SIG-M5 treated with dmso at 0.1 percent for 504 hours (cell line): Measurements from ENCODE around the gene MYO5A.
"Not testable (repeated sequence)": the region's sequence is repeated elsewhere in the genome, so short reads cannot be mapped to it uniquely, and the experiment has no call there.

ENCODE experiments used
- DNase-seq: peaks from one replicate; lab custom pipeline; 2025; ENCODE audit not compliant: unreplicated experiment; lab: John Stamatoyannopoulos, UW

MYO5A gene

DNA sequence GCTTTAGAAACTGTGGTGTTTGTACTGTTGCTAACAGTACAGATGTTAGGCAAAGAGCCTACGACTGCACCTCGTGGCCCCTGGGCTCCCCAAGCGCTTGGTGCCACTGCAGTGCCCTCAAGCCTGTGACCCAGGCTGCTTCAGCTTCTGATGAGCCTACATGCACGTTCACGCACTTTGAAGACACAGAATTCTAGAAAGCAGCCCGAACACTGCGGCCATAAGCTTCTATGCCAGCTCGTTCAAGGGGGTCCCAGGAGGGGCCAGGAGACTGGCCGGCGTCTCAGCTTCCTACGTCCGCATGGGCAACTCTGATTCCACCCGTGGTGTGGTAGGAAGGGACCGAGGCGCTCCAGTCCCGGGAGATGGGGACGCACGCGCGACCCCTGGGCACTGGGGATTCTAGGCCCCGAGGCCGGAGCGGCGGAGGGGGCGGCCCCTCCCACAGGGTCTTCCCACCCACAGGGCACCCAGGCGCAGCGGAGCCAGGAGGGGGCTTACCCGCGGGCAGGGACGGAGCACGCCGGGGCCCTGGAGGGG, 233.7 kb downstream of the MYO5A start:
- no peak for DNase-seq

DNA sequence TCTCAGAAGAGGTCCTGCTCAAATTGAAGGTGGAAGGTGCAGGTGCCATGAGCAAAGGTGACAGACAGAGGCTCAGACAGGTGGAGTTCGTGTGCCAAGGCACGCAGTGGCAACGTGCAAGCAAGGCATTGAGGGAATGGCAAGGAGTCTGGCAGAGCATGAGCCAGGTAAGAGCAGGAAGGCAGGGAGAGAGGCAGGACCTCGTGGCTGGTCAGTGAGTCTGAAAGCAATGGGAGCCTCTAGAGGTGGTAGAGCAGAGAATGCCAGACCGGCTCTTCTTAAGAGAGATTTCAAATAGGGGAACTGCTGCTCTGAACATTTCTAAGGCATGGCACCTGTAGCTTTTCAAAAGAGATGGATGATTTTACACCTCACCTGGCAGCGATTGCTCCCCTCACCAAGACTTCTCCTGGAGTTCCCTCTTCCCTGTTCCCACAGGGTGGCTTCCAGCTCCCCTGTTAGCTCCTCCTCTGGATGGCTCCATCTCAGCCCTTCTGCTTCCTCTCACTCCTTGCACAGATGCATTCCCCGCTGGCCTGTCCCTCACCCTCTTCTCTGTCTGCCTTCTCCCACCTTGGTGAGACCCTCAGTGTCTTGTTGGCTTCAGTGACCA, 235.8 kb downstream of the MYO5A start:
- DNase-seq, result peak; percentile 17

DNA sequence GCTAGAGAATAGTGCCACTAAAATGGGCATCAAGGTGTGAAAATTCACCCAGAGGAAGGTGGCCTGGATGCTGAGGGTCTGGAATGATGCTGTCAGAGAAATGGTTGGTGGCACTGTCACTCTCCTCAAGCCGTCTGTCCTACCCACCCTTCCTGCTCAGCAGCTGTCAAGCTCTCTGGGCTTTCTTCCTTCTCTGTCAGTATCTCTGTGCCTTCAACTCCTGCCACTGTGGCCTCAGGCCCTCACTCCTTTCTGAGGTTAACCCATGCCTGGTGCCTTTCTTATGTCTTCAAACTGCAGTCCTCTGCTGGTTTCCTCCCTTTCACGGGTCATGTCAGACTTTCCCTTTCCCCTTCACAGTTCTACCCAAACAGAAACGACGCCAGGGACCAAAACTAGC, 237.5 kb downstream of the MYO5A start:
- no peak for DNase-seq

DNA sequence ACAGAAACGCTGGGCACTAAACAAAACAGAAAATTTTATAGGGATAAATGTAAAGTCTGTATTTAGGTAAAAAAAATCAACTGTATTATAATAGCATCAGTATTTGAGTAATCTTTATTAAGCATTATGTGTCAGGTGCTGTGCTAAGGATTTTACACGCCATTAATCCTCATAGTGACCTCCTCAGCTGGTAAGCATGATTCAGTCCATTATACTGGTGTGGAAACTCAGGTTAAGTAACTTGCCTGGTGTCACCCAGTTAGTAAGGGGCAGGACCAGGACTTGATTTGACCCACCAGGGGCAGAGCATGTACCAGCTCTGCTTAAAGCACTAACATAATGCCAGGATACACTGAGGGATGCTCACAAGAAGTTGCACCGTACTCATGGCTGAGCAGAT, 237.9 kb downstream of the MYO5A start:
- DNase-seq, result no peak

DNA sequence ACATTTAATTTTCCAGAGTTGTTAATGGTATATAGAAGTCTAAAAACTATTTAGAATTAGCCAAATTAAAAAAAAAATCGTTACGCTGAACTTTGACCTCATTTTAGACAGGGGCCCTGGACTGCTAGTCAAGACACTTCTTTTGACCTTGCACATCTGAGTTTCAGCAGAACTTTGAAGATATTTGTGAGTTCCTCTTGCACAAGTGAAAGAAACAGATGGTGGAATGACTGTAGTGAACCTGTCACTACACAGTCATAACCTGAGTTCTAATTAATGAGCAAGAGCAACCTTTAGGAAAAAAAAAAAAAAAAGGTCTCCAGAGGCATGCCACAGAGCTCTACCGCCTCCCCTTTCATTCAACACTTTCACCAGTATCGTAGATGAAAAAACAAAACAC, 238.4 kb downstream of the MYO5A start:
- no peak for DNase-seq

DNA sequence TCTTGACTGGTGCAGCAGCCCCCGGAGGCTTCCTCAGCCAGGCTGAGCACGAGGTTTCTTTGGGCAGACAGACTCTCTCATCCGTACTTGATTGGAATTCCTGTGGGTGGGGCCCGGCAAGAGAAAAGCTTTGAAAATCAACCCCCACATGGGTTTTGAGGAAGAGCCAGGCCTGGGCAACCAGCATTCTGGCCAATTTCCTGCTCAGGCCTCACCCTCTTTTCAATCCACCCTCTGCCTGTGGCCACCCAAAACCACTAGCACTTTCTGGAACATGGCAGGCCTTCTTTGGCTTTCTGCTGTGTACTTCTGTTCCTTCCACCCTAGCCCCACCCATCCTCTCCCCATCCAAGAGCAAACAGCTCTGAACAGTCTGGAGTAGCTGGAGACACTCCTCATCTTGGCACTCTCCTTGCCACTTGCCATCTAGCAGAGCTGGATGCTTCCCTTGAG, 239.0 kb downstream of the MYO5A start:
- DNase-seq, result no peak

DNA sequence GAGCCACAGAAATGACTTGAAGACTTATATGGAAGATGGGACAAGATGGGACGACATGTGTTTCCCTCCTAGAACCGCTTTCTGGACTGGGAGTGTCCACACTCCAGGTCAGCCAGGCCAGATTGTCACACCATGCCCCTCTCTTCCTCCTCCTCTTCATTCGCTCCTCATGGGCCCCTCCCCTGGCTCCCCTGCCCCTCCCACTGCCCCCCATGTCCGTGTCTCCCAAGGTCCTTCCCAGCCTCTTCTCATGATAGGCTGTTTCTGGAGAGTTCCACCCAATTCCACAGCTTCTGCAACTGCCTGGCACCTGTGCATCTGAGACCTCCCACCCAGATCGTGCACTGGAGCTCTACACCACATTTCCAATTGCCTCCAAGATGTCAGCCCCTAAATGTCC, 239.7 kb downstream of the MYO5A start:
- DNase-seq, result no peak

DNA sequence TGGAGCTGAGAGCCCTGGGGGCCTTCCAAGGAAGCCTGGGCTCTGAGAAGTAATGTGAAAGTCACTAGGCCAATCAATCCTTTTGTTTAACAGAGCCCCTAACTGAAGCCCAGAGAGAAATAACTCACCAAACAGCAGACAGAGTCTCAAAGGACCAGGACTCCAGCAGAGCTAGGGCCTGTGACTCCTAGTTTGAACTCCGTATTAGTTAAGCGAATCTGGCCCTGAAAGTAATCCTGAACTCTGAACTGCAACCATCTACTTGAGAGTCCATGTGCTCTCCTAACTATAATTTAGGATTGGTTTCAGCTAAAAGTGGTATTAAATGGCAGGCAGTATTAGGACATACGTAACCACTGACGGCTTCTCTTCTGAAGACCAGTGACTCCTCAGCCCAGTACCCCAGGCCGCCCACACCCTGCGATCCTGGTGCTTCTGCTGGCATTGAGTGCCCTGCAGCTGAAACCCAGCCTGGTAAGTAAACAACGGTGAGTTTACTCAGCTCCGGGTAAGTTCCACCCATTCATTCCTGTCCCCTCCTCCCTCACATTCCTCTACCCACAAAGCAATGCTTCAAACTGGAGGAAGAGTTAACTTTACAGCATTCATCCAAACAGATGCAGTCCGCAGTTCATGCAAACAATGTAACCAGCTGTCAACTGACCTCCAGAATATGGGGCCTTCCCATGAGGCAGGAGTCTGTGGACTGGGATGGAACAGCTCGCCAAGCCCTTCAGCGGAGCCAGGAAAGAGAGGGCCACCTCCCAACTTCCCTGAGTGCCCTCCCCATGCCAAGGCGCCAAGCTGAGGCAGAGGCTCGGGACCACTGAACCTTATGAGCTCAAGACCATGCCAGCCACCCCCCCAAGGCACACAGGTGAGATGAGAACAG, 240.4 kb downstream of the MYO5A start:
- DNase-seq, result peak; percentile 75

DNA sequence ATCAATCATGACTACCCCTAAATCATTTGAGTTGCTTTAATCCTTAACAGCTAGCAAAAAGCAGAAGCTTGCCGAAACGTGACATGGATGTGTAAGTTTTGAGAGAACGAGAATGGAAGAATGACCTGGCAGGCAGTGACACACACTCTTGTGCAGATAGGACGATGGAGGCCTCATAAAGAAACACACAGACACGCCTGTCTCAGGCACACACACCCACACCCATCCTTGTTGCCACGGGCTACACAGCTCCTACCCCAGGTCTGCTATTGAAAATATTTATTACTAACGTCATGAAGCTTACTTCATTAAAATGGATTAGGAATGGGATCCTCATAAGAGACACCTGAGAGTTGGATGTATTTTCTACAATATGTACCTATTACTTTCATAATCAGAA, 241.6 kb downstream of the MYO5A start:
- no peak for DNase-seq

DNA sequence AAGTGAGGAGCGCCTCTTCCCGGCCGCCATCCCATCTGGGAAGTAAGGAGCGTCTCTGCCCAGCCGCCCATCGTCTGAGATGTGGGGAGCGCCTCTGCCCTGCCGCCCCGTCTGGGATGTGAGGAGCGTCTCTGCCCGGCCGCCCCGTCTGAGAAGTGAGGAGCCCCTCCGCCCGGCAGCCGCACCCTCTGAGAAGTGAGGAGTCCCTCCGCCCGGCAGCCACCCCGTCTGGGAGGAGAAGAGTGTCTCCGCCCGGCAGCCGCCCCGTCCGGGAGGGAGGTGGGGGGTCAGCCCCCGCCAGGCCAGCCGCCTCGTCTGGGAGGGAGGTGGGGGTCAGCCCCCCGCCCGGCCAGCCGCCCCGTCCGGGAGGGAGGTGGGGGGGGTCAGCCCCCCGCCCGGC, 242.7 kb downstream of the MYO5A start:
- not testable (repeated sequence) for DNase-seq

DNA sequence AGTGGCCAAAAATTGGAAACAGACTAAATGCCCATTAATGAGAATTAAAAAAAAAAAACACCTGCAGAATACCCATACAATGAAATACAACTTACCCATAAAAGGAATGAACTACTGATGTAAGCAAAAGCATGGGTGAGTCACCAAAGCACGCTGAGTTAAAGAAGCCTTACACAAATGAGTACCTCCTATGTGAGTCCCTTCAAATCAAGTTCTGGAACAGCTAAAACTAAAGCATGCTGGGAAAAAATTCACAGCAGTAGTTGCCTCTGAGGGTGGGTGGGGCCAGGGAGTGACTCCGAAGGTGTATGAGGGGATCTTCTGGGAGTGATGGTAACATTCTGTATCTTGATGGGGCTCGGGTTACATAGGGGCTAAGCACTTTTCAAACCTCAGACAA, 244.5 kb downstream of the MYO5A start:
- DNase-seq, result no peak

DNA sequence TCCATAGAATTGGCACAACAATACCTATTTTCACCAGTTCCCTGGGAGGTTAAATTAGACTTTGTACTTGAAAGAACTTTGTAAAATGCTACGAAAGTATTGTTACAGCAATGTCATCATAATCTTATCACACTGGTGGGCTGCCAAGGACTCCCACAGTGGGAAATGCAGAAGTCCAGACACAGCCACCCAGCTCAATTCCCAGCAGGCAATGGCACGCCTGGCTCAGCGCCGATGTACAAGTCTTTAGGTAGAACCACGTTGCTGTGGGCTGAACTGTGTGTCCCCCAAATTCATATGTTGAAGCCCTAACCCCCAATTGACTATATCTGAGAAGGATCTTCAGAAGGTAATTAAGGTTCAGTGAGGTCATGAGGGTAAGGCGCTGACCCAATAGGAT, 245.4 kb downstream of the MYO5A start:
- no peak for DNase-seq

DNA sequence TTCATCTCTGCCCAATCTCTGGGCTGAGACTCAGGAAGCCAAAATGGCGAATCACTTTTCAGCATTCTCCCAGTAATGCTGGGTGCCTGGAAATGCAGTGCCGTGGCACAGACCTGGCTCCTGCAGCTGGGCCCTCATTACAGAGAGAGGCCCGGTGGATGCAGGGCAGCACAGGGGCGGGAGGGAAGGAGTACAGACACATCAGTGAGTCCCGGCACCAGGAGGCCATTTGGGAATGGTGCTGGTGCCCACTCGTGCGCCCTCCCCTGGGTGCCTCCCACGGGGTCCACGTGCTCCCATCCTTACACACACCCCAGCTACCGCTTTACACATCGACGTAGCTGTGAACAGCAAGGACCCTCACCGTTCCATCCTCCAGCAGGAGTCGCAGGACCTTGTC, 246.3 kb downstream of the MYO5A start:
- no peak for DNase-seq

DNA sequence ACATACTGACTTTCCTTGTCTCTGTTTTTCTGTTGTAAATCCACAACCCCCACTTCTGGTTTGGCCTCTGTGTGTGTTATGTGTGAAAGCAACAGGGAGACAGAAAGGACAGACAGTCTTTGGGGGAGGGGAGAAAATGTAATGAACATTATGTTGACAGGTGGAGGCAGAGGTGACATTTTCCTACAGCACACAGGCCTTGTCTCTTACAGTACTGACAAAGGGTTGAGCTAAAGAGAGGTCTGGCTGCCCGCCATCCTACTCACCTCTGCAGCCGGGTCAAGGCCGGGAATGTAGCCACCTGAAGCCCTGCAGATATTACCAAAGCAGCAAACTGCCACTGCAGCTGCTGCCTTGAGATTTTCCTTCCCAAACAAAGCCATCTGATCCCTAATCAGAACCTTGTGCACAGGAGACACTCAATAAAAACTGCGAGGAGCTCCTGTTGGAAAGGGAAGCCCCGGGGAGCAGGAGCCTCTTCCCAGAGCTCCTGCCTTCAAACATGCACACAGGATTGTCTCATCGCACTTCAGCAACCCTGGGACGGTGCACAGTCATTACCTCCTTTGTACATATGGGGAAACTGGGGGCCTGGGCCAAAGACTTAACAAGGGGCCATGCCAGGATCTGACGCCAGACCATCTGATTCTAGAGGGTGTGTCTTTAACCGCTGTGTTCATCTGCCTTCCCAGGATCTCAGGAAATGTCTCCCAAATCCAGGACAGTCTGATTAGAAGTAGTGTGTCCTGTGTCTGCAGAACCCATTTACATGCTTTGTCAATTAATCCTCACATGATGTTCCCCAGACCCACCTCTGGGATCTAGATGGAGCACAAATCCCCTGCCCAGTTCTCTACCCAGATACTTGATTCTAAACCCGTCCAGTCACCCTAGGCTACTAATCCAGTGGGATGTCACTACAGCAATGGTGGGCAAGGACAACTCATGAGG, 247.3 kb downstream of the MYO5A start:
- no peak for DNase-seq

DNA sequence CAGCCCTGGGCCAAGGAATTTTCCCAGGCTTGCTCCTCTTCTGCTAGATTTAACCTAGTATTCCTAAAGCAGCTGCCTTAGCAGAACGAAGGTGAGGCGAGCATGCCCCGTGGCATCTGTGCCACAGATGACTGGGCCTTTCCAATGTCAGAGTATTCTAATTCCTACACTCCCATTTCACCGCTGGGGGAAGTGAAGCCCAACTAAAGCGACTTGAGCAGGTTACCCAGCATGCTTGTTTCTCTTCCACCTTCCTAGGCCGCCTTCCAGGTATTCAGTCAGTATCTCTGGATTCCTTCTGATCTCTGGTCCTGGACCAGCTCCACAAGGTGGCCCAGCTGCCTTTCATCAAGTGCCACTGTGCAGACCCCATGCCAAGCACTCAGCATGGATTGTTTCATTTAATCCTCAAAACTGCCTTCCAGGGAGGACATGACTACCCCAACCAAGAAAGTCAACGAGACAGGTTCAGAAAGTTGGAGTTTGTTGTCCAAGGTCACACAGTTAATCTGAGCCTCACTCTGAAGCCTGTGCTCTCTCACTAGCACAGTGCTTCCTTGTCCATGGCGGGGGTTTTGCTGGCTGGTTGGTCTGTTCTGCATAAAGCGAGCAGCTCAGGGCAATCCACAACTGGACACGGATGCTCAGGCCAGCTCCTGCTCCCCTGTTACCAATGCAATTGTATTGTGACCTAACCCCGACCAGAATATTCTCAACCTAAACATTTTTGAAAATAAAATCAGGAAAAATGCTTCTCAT, 248.2 kb downstream of the MYO5A start:
- no peak for DNase-seq

DNA sequence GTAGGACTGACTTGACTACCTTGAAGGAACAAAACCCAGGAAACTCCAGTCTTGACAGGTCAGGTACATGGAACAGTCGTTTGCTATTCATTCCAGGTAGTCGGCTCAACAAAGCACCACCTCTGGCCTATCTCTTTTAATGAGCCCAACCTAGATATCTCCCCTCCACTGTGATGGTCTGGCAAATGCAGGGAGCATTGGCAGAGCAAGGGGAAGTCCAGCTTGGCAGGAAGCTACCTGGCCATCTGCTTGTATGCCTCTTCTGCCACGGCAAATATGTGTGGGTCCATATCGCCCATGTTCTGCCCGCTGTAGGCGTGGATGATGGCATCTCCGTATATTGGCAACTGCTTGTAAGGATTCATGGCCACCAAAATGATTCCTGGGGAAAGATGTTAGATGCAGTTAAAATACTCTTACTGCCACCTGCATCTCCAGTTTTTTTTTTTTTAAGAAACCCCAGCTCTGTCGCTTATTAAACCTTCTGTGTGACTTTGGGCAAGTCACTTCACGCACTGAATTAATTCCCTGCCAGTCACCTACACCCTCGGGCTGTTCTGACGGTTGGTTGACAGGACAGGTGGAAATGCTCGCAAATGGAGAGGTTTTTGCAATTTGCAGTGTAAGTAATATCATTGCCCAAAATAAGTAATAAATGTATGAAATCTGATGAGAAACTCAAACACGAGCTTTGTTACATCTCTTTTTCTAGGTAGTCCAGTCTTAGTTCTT, 249.9 kb downstream of the MYO5A start:
- DNase-seq, result no peak

DNA sequence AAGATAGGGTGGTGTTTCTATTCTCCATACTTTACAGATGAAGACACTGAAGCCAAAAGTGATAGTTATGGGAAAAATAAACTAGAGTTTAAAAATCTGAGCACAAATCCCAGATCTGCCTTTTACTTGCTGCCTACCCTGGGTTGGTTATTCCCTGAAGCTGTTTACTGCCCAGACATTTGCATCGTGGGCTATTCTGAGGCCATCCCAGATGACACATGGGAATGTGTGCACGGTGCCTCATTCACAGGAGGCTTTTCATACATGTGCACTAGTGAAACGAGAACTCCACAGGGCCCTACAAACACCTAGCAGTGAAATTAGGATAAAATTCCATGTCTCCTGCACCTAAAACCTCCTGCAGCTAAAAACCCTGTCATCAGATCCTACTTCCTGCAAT, 250.5 kb downstream of the MYO5A start:
- no peak for DNase-seq

DNA sequence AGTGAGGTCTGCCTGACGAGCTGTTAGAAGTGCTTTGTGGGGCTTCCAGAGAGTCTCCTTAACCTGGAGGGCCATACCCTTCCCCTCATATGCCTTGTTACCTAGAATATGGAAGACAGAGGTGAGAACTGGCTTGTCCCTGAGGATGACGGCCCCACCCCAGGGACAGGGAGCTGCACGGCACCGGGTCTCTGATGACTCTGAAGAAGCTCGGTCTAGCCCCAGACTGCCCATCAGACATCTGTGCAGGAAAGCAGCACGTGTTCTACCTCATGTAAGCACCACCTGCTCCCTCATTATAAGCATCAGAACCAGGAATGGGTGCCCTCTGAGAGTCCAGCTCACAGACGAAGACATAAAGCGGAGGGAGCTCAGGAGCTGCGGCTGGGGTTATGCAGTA, 251.1 kb downstream of the MYO5A start:
- no peak for DNase-seq

DNA sequence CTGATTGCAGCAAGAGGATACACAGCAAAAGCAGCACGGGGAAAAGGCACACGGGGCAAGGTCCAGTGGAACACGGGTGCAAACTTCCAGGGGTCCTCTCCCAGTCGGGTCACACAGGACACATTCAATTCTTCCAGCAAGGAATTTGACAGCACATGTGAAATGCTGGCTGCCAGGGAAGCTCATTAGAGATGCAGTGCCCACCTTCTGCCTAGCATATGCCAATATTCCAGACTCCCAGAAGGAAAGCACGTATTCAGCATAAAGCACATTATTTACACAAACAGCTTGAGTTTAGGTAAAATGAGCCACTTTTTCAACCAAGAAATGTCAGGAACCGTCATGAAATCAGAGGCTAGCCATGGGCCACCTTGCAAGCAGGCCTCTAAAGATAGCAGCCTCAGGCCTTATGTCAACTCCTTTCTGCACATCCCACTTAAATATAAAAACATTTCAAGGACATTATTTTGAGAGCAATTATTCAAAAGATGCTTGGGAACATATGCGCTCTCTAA, 252.4 kb downstream of the MYO5A start:
- DNase-seq, result no peak
